Endometrial microvascular endothelial cells (primary cell): Measurements from ENCODE around the gene C4orf50. TPM values are rescaled to one million over a fixed set of nuclear protein-coding genes. Genes with fewer than 3 reads are reported as not detected.
"Not testable (repeated sequence)": the region's sequence is repeated elsewhere in the genome, so short reads cannot be mapped to it uniquely, and the experiment has no call there.

Experiments
- in situ Hi-C: cut with HindIII; loops from 2 replicates; pipeline ENCODE4 v1.10.0; 2017; ENCODE audit warnings: low sequenced_read_pairs, low pct_unique_long_range_greater_than_20kb; ENCODE audit errors: inconsistent ontology term
- total RNA-seq: library from RNA; depleted of rRNA; stranded (reverse); fragments of >200 nt; gene quantifications from one replicate; pipeline ENCODE4 v1.2.3, GENCODE V29; 2015; ENCODE audit errors: inconsistent ontology term

The C4orf50 gene
- total RNA-seq, 1 donor from 2014 or later, result not detected

DNA sequence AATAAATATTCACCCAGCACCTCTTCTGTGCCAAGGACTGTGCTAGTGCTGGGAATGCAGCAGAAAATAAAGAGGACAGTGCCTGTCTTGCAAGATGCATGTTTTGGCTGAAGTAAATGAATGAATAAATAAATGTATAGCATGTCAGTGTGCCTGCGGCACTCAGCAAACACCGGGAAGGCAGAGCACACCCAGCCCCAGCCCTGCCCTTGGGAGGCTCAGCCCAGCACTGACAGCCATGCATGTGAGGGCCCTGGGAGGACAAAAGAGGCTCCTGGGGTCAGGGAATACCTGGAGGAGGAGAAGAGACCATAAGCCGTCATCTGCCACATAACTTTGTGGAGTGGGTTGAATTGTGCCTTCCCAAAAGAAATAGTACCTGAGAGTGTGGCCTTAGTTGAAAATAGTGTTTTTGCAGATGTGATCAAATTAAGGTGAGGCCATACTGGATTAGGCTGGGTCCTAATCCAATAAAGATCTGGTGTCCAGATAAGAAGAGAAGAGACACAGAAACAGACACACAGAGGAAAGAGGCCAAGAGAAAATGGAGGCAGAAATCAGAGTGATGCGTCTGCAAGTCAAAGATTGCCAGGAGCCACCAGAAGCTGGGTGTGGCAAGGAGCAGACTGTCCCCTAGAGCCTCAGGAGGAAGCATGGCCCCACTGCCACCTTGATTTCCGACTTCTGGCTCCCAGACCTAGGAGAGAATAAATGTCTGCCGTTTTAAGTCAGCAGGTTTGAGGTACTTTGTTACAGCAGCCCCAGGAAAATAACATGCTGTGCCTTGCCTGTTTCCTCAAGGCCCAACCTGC lies 16.3 kb downstream of the C4orf50 start:
- in situ Hi-C loops, result no loop called here

DNA sequence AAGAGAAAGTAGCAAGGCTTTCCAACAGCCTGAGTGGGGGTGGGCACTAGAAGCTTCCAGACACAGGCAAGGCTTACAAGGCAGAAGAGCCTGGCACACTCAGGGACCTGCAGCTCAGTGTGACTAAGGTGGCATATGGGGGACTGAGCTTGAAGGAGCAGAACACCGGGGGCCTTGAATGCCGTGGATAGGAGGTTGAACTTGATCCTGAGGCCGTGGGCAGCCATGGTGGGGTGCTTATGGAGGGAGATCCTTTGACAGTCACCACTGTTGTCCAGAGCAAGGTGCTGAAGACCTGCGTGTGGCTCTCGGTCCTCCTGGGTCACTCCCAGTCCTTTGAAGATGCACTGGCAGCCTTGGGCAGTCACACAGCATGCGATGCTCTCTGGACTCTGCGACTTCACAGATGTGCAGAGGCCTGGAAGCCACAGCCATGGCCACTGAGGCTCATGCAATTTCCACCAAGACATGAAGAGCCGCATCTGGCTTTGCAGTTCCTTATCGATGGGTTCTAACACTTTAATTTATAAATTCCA lies 18.3 kb downstream of the C4orf50 start:
- in situ Hi-C loops, result no loop called here

DNA sequence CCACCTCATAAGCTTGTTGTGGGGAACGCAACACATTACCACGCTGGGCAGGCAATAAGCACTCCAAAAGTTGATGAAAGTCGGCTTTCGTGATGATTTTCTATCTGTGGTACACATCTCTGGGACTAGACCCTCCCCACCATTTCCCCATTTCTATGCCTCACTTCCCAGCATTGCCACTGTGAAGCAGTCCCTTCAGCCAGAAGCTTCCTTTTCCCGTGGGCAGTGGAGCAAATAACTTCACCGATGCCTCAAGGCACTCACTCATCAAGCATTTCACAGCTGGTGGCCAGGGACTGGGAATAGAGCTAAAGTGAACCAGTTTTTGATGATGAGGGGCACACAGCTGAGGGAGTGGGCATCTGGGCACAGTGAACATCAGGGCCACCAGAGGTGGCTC lies 18.9 kb downstream of the C4orf50 start:
- in situ Hi-C loops, result no loop called here

DNA sequence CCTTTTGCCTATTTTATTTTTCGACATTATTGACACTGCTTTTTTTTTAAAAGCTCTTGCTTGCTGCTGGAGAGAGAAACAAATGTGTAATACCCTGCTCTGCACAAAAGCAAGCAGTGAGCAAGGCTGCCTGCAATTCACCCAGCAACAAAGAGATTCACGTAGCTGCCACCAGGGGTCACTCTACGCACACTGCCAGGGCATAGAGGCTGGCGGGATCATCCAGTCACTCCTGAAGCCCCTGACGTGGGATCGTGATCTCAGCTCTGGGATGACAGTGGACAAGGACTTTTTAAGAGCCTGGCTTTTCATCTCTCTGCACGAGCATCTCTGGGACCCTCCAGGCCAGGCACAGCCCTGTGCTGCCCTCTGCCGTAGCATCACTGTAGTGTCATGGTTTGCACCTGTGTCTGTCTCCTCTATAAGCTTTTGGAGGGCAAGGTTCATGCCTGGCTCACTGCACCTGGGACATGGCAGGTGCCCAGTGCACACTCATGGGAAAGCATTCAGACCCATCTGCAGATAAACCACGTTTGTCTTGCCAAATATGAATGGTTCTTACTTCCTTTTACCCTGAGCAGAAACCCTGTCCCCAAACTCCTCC lies 19.8 kb downstream of the C4orf50 start:
- in situ Hi-C loops, result no loop called here

DNA sequence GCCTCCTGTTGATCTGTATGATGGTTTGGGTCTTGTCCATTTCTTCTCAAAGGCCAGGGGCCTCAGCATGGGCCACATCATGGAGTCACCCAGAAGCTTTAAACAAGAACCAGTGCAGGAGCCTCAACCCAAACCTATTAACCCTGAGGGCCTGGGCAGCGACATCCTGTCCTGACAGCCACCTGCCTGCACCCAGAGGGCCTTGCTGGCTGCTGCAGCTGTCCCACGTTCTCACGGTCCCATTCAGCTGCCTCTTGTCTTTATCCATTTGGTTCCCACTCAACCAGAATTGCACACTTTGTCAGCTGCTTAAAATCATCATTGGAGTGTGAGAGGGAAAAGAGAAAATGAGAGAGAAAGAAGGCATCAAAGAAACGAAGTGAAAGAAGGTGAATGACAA lies 21.6 kb downstream of the C4orf50 start:
- in situ Hi-C loops, result no loop called here

DNA sequence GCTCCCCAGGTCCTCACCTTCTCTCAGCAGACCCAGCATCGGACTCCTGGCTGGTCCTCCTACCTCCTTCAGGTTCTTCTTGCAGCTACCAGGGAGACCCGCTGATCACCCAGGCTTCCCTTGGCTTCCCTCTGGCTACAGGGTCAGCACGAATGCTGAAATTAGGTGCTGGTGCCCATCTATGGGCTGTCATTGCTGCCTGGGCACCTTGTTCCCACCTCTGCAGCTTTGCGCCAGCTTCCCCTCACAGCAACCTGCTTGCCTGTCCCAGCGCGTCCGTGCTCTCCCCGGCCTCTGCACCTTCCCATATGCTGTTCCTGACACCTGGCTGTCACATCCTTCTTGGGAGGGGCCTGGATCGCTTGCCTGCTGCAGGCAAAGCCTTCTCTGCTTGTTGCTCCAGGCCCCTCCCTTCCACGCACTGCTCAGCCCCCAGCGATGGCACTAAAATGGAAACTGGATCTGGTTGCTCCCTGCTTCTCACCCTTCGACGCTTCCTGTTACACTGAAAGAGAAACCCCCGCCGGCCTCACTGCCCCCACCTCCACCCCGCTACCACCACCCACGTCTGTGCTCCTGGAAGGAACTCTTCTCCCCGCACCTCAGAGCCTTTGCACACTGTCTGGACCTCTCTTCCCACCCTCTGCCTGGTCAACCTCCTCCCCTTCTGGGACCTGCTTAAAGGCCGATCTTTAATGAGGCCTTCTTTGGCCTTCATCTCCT lies 22.2 kb downstream of the C4orf50 start:
- in situ Hi-C loops, result no loop called here

DNA sequence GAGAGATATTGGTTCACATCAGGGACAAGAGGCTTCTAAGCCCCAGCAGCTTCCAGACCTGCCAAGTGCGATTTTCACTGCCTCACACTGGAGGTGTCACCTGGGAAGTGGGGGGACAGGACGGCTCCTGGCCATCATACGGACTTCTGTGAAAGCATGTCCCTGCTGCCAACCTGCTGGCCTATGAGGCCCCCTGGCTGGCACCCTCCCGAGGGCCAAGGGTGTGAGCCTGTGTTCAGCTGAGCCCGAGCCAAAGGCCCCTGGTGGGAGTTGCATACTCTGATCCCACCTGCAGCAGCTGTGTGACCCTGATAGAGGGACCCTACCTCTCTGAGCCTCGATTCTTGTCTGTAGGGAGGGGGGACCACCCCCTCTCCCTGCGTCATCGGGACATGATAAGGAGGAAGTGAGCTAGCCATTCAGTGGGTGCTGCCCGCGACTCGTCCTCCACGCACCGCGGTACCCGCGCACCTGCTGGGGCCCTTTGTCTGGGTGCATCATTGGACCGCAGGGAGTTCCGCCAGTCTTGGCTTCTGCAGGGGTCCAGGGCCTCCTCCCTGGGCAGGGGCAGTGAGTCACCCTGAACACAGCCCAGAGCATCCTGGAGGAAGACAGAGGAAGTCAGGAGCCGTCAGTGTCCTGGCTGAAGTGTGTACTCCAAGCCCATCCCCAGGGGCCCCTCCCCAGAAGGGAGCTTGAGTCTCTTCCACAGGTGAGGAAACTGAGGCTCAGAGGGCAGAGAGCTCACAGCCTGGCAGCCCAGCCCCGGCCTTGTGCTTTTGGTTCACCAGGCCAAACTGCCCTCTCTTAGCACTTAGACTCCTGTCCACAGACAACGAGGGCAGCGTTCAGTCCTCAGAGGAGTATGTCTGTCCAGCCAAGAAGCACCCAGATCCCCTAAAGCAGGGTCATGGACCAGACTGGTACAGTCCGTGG lies 24.1 kb downstream of the C4orf50 start:
- in situ Hi-C loops, result no loop called here

DNA sequence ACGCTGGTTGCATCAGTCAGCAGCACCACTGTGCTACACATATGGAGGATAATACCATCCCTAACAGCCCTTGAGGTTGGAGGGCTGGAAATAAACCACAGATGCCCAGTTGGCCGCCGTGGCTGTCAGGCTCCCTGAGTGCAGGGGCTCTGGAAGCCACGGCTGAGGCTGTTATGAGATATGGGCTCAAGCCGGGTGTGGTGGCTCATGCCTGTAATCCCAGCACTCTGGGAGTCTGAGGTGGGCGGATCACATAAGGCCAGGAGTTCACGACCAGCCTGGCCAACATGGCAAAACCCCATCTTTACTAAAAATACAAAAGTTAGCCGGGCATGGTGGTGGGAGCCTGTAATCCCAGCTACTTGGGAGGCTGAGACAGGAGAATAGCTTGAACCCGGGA lies 24.9 kb downstream of the C4orf50 start:
- in situ Hi-C loops, result not testable (repeated sequence)

DNA sequence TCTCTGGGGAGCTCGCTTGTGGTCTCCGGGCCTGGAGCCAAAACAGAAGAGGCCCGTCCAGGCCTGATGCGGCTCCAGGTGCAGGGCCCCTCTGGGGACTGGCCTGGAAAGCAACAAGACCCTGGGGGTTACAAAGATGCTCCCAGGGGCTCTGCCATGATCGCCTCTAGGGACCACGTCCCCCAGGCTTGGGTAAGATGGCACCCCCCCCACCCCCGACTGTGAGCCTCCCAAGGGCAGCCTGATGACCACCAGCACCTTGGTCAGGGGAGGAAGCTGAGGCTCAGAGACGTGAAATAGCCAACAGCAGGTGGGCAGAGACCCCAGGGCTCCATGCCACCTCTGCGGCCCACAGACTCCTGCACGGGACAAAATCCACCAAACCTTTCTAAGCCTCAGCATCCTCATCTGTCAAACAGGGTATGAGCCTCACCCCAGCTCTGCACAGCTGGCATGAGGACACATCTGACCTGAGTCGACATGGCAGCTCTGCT lies 25.4 kb downstream of the C4orf50 start:
- in situ Hi-C loops, result no loop called here

DNA sequence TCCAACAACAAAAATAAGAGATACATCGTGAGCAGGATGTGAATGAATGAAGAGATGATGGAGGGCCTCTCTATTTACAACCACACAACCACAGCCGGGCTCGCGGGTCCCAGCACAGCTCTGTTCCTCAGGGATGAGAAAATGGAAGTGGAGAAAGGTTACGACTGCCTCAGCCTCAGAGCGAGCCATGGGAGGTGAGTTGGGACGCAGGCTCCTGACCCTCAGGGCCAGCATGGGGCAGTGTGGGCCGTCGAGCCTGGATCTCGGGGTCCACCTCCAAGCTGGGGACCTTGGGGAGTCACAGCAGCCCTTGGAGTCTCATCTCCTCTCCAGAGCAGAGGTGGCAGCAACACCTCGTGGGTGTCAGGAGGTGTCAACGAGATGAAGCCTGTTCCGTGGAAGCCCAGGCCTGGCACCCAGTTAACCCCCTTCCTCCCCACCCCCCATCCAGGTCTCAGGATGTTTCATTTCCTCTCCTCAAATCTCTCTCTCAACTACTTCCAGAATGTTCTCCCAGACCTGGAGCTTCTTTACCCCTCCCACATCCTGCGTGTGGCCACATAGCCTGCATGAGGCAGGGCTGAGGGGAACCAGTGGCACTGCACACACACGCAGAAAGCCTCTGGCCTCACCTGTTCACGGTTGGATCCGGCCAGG lies 25.9 kb downstream of the C4orf50 start:
- in situ Hi-C loops, result no loop called here

DNA sequence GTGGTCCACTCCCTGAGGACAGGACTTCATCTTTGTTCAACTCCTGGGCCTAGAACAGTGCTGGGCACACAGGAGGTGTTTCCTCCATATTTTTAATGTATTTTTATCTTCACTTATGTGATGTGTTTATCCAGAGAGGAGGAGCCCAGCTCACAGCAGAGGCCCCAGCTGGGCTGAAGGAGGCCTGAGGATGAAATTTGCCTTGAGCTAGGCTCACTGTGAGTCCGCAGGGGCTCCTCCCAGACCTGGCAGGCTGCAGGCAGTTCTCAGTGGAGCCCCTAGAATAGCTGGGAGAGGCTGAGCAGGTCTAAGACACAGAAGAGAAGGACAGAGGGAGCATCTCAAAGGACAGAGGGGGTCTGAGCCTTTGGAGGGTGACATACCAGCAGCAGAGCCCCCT lies 26.8 kb downstream of the C4orf50 start:
- in situ Hi-C loops, result no loop called here

DNA sequence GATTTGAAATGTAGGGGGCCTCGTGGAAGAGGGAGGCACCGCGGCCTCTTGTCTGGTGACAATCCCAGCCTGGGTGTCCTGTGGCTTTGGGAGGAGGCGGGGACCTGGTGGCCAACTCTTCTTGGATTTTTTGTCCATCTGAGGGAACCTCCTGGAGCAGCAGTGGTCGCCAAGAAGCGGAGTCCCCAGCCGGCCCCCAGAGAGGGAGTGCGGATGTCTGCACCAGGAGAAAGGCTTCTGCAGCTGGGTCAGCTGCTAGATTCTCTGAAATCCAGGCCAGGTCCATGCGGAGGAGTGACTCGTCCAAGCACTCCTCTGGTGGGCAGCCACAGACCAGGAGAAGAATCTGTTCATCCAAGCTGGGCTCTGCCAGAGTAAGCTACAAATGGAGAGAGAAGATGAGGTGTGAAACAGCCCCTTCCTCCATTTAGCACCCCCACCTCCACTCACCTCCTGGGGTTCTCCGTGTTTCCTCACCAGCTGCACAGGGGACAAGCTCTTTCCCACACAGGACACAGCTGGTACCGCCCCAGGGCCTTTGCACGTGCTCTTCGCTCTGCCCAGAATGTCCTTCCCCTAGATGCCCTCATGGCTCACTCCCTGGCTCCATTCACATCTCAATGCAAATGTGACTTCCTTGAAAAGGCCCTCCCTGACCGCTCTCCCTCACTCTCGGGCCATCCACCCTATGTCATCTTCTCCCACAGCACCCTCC lies 27.6 kb downstream of the C4orf50 start:
- in situ Hi-C loops, result no loop called here

DNA sequence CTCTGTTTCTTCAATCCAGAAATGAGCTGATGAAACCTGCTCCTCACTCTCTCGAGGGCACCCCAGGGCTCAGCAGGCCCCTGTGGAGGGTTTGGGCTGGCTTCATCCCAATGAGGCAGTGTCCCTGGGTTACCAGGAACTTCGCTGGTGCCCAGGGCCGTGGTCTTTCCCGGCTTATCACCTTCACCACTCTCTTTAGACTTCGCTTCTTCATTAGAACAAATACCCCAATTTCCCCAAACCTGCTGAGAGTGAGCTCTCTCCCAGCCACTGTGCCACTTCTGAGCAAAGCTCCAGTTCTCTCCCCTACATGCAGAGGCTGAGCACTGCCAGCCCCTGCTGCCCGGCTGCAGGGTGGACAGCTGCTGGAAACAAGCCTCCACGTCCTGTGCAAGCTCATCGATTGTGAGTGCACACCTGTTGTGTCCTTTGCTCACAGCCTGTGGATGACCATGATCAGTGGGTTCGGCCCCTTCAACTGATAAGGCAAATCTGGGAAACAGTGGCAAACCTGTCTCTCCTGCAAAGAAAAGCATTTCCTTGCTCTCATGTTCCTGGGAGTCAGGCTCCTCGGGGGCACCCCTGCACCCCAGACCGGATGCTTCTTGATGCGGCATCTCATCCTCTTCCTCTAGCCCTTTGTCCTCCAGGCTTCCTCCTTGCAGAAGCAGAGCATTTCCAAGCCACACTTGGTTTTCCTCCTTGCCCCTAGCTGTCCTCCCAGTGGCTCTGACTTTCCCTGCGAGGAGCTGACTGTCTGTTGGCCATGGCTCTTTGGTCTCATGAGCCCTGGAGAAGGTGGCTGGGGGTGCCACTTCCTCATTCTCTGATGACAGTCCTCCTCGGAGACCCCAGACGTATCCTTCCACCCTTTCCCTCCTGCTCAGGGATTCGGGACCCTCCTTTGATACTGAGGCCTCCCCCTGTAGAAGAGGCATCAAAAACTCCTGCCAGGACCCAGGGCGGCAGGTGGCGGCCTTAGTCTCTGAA lies 28.7 kb downstream of the C4orf50 start:
- in situ Hi-C loops, result no loop called here

DNA sequence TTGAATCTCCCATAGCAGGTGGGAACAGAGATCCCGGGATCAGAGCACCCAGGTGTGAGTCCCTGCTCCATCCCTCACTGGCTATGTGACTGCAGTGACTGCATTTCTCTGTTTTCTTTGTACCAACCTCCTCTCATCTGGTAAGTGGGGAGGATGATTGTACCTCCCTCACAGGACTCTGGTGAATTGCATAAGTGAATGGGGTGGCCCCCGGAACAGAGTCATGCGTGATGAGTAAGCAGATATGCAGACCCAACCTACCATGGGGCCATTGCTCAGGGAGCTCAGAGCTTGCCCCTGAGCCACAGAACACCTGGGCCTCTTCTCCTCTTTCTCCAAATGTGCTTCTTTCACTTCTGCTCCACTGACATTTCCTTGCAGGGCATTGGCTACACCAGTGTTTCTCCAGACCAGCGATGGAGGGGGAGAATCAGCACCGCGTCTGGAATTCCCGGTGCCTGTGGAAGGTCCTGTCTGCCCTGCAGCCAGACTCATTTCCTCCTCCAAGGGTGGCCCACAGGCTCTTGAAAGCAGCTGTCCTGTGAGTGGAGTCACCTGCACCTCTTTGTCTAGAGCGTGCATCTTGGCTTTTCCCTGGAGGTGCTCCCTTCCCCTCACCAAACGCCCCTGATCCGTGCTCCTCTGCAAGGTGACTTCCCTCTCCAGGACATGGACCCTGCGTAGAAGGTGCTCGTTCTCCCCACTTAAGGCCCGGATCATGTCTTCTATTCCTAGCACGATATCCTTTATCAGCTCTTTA lies 30.0 kb downstream of the C4orf50 start:
- in situ Hi-C loops, result no loop called here

DNA sequence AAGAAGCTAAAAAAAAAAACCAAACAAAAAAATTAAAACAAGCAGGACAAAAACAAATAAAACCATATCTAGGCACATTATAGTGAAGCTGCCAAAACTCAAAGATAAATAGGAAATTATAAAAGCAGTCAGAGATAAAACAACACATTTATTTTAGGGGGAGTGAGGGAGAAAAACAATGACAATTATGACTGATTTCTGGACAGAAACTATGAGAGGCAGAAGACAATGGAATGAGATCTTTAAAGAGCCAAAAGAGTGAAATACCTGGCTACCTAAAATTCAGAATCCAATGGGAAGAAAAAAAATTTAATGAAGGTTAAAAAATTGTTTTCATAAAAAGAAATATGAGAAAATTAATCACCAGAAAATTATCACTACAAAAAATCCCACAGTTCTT lies 33.4 kb downstream of the C4orf50 start:
- in situ Hi-C loops, result no loop called here
